Epidermal melanocyte (primary cell): ENCODE data around the gene CFAP100.

Experiments used
- DNase-seq: peaks from one replicate; pipeline ENCODE4 v3.0.0; 2011; ENCODE audit warnings: low spot score; ENCODE audit not compliant: insufficient read length

Gene CFAP100

DNA sequence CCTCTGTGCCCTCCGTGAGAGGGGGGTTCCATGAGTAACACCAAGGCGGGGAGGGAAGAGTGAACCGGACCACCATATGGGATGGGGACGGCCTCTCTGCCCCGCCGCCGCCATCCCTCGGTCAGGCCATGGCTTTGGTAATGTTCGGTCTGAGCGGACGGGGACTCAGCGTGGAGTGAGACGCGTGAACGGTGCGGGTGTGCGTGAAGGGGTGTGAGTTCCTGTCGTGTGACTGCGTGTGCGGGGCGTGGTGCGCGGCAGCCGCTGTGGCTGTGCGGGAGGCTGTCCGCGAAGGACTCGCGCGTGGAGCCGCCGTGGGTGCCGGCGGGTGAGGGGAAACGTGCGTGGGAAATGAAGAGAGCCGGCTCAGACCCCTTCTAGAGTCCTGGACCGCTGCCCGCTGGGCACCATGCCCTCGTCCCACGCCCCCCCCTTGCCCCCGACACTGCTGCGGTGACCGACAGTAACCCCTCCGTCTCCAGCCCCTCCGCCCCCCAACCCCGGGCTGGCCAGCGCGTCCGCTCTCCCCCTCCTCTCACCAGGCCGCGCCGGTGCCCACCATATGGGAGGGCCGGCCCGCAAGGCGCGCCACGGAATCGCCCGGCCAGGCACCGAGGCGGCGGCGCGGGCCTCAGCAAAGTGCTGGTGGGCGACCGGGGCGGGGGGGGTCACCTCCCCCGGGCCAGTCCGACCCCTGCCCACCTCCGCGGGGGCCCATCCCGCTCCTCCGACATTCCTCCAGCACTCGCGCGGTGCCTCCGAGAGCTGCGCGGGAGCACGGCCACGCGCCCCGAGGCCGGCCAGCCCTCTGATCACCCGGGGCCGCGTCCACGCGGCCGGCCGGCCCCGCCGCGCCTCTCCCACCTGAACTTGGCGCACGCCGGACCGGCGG is 38.1 kb upstream of the CFAP100 start:
- no peak for DNase-seq

DNA sequence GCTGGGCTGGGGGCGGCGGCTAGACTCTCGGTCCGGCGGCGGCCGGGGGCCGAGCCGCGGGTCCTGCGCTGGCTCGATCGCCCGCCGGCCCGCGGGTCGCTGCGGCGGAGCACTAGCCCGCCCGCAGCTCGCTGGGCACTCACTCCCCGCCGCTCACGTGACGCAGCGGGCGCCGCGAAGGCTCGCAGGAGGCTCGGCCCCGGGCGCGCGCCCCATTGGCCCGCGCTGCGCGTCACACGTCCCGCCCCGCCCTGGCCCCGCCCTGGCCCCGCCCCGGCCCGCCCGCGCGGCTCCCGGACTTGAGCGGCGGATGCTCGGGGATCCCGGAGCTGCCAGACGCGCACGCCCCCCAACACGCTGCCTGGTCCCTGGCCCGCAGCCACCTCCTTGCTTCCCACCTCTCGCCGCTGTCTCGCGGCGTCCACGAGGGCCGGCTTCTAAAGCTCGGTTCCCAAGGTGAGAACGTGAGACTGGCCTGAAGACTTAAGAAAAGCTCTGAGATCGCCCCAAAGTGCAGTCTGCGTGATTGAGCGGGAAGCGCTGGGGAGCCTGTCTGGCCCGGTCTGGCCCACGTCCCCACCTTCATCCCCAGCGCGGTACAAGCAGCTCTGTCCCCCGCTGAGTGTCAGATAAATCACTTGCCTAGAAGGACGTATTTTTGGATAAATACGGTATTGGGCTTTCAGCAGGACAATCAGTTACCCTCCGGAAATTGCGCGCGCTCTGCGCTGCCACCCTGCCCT is 37.2 kb upstream of the CFAP100 start, which contains the start of gene KLF15:
TSS of gene KLF15 (minus strand) at position 114 of the 743 bp plus-strand sequence. CDS start 4,486 bp downstream, outside the sequence.
- peak; percentile 93 for DNase-seq

DNA sequence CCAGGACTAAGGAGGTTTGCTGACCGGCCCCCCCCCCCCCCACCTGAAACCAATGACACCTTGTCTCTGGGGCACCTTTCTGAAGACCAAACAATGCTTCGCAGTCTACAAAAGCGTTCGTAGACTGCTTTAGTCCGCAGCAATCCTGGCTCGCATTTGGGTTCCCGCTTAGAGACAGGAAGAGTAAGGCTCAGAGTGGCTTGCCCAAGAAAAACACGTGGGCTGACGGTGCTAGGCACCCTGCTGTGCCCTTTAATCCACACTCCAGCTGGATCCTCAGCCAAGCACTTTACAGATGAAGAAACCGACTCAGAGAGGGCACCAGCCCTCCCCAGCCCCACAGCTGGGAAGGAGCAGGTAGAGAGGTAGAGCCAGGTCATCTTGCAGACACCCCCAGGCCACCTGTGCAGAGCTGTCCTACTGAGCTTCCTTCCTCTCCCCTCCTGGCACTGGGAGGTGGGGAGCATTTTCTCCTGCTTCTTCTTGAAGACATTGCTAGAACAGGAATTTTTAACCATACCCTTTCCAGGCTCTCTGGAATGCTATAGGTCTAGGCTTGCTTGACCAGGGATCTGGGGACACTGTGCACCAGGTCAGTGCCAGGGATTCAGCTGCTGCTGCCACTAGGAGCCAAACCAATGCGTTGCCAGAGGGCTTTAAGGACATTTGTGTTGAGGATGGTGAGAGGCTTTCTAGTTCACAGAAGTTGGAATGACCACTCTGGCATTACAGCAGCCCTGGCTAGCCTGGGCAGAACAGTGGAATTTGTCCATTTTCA is 36.5 kb upstream of the CFAP100 start:
- DNase-seq, result no peak

DNA sequence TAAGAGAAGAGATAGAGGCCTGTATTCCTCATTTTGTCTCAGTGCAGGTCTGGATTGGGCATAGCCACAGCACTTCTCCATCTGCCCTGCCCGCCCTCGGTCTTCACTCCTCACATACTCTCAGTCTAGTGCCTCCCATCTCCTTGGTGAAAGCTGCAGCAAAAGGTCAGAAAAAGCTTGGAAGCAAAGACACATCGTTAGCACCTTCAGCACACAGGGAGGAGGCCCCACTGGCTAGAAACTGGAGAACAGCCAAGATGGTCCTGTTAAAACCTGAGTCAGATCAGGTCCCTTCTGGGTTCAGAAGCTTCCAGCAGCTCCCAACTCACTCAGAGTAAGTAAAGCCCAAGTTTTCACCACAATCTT is 35.9 kb upstream of the CFAP100 start:
- DNase-seq, result no peak

DNA sequence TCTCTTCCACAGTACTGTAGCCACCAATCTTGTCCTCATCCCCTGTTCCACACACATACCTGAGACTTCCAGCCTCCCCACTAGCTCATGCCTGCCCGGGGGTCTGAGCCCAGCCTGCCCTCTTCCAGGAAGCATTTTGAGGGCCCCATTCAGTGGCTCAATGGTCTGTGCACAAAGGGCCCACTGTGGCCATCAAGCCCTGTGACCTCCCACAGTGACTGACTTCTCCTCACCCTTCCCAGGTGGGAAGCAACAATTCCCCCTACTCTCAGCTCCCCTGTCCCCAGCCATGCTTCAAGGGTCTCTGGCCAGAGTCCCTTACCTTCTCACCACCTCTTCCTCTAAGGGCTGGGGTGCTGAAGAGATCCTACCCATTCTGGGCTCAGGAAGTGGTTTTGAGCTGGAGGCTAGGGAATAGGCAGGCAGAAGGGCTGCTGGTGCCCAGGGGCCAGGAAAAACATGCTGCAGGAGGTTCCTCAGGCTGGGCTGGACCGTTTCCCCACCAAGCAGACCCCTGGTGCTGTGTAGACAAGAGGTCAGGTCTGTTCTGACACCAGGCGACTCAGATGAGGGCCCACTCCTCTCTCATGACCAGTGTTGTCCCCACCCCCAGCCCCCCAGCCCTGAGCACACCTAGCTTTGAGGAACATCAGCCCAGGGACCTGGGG is 34.5 kb upstream of the CFAP100 start:
- DNase-seq, result no peak

DNA sequence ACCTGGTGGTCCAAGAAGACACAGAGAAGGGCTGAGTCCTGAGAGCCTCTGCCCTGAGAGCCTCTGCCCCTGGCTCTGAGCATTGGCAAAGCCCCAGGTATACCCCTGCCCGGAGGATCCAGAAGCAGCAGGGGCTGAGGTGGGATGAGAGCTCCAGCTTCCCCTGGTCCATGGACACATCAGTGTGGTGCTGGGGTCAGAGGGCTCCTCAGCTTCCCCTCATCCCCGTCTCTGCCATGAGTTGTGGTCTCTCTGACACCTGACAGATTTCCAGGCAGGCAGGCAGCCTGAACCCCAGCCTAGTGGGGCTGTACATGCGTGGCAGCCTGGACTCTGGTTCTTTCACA is 34.0 kb upstream of the CFAP100 start:
- DNase-seq, result no peak

DNA sequence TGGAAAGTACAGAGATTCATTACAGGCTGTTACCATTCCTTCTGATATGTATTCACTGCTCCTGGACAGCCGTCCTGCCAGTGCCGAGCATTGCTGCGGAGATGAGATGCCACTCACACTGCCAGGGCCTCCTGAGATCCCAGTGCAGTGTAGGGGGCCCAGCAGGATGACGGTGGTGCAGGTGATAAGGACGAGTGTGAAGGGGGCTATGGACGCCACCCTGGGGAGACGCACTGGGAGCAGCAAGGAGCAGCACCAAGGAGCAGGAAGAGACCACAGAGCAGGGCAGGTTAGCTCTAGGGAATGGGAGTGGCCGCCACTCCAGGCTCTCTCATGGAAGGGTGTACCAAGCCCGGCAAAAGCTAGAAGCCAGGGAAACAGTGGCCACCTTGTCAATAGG is 33.5 kb upstream of the CFAP100 start:
- no peak for DNase-seq

DNA sequence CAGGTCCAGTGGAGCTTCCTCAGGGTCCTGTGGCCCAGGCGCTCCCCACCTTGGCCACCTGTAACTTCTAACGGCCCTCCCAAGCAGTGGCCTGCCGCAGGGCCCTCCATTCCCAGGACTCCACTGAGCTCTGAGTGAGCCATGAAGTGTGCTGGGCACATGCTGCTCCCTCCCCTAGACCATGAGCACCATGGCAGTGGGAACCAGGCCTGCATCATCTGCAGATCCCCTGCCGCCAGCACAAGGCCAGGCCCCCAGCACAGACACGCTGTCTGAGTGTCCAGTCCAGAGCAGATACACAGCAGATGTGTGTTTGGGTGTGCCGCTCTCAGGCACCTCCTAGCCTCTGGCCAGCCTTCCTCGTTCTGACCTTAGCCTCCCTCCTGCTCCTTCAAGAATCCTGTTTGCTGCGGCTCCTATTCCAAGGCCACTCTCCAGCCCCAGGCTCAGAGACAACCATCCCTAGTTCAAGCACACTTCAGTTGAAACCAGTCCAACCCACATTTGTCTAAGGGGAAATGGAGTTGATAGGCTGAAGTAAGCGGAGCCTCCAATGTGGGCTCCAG is 30.5 kb upstream of the CFAP100 start:
- no peak for DNase-seq

DNA sequence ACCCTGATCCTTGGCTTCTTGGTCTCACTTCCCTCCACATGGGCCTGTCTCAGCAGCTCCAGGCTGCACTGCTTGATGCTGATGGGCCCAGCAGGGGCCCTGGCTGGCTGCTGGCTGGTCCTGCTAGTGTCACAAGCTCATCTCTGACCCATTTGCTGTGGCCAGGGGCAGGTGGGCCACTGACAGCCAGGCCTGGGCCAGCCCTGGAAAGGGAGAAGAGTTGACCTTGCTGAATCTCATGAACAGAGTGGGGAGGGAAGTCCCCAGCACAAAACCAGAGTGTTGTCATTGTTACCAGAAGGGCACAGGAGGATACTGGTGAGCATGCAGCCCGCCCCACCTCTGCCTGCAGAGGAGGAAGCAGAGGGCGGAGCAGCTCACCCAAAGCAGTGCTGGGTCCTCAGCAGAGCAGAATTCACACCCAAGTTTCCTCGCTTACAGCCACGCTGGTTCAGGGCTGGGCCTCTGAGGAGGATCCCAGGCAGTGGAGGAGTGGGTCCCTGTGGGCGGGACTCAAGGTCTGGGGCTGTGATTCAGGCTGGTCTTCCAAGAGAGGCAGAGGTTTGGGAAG is 29.9 kb upstream of the CFAP100 start:
- no peak for DNase-seq

DNA sequence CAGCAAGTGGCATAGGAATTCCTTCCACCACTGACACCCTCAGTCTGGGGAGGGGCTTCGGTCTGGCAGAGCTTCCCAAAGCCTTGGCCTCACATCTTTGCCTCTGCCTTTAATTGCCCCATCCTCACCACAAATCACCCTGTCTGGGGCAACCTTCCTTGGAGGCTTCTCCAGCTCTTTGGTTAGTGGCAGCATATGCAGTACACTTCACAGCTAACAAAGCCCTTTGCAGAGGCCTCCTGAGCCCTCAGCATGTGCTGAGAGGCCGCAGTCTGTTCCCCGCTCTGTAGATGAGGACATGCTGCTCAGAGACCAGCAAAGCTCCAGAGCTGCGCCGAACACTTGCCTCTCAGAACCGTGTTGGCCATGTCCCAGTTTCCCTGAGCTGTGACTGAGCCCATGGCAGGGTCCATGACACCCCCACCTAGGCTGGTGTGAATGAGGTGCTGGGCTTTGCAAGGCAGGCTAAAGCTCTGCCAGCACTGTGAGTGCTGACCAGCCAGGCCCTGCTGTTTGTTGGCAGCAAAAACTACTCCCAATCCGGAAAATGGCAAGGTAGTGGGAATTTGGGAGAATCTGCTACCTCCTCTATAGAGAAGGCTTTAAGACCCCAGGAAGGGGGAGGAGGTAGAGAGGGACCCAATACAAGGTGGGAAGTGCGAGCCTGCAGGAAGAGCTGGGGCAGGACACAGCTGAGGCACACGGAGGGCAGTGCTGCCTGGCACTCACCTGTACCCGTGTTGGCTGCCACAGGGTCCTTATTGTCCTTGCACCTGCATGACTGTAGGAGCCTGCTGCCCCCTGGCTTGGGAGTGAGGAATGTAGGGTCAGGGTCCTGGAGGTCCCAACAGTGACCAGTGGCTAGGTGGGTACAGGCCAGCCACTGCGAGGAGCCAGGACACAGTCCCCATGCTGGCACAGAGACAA is 29.1 kb upstream of the CFAP100 start:
- no peak for DNase-seq

DNA sequence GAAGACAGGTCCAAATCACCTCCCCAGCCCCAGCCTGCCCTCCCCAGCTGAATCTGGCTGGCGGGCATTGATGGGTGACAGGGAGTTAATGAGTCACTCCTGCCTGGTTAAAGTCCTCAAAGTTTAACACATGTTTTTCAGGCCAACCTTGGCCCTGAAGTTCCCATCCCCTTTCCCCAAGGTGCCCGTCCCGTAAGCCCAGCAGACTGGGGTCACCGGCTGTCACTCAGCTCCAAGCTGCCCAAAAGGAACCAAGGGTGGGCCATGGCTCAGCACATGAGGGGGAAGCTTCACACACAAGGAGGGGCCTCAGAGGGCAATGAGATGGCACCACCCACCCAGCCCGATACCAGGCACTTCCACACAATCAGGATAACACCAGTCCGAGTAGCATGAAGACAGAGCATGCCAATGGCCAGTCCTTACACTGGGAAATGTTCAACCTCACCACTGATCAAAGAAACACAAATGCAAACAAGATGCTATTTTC is 27.3 kb upstream of the CFAP100 start:
- DNase-seq, result no peak

DNA sequence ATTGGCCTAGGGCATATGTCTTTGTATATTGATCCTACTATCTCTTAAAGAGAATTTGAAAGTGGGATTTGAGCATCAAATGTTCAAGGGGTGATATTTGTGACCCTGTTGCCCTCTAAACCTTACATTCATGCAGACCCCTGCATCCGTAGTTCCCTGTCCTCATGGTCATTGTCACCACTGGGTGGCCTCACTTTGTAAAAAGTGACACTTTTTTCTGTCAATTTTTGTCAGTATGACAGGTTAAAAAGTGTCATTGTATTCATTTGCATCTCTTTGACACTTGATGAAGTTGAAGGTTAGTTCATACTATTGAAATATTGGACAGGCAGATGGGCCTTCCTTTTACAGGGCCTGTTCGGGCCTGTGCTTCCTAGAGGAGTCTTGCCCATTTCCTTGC is 25.2 kb upstream of the CFAP100 start:
- DNase-seq, result no peak

DNA sequence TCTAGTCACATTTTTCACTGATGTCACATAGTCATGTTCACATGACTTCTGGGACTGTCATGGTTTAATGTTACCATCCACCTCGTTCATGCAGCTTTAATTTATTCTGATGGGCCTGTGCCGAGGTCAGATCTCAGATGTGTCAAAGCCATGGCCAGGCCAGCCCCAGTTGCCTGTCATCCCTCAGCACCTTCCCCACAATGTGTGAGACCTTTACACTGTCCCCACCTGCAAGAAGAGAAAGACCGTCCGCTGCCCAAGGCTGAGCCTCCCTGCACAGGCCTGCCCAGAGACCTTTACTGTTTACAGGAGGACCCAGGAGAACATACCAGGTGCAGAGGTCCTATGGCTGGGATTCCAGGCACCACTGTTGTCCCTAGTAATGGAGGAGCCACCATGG is 24.7 kb upstream of the CFAP100 start:
- DNase-seq, result no peak

DNA sequence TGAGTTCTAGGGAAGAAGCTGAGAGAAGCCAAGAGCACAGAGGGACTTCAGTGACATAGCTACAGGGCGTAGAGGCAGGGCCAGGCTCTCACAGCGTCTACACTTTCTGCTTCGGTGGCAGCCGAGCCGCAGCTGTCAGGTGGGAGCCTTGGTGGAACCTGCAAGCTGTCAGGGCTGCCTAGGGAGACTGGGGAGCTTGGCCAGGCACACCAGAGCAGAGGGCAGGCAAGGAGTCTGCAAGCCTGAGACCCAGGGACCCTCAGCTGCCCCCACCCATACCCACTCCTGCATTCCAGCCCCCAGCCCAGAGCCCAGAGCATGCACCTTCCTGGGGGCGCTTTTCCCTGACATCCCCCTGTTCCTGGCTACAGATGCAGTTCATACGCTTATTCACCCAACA is 24.1 kb upstream of the CFAP100 start:
- no peak for DNase-seq

DNA sequence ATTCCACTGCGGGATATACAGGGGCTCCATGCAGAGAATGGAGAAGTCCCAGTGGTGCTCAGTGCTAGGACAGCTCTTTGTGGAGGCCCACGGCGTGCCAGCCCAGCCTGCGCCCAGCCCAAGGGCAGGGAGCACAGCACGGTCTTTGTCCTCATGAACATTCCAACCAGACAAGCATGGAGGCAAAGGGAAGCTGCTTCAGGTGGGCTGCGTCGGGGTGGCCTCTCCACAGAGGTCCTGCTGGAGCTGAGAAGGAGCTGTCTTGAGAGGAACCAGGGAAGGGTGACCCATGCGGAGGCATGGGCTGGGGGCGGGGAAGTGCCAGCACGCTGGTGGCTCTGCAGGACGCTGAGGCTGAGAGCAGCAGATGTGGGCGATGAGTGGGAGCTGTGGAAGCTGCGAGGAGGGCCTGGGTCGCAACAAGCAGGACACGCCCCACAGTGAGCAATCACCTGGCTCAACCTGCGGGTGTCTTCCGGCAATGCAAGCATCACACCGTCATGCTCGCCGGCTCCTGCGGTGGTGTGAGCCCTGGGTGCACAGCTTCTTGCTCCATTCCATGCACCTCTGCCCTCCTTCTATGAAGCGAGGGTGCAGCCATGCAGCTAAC is 23.5 kb upstream of the CFAP100 start:
- no peak for DNase-seq

DNA sequence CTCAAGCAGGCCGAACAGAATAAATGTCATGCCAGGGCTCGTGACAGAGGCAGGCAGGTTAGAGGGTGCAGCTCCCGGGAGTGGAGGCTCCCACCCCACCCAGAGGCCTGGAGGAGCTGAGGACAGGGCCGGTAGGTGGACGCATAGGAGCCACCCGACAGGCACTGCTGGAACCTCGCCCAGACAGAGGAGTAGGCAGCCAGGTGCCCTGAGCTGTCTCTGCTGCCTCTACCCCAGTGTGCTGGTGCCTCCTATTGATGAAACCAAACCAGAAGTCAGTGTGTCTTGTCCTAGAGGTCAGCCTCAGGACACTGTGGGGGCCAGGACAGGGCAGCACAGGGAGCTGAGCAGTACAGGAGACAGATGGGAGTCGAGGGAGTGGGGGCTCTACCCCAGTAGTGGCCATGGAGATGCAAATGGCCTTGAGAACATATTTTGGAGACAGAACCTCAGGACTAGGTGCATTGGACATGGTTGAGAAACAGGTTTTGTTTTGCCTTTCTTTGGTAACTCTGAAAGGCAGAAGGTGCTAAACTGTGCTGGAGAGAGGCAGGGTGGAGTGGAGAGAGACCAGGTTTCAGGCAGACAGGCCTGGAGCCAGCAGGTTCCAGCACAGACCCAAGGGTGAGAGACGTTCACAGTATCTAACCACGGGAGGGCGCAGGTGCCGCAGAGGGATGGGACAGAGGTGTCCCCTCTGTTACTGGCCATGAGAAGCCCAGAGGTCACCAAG is 22.1 kb upstream of the CFAP100 start:
- DNase-seq, result no peak

DNA sequence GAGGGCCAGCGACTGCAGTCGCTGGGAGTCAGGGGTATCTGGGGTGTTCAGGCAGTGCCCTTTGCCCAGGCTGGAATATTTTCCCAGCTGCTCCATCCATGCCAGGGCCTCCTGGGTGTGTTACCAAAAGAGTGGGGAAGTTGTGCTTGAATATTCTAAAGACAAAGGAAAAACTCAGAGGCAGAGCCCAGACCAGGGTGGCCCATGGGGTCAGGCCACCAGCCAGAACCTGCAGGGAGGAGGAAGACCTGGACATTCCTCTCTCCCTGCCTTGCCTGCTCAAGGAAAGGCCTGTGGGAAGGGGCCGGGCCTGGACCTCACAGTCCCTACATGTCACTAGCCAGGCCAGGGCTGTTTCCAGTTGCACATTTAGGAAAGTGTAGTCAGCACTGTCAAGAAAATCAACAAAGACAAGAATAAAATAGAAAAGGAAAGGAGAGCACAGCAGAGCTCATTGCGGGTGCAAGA is 21.5 kb upstream of the CFAP100 start:
- no peak for DNase-seq
